GM03348 (cell line): ENCODE results near the gene MED23.
"Not testable (repeated sequence)": the region's sequence is repeated elsewhere in the genome, so short reads cannot be mapped to it uniquely, and the experiment has no call there.

Source experiments
- DNase-seq: peaks from one replicate; pipeline ENCODE4 v3.0.0; 2012; ENCODE audit warnings: low spot score

MED23 gene

GRCh38 chr6:131572686-131573415 lies 55.2 kb downstream of the MED23 start, which contains the start of gene ARG1:
TSS of gene ARG1 (plus strand) at chr6:131573226. CDS start at chr6:131573283, 57 bp downstream.
- DNase-seq = no peak

- no peak for DNase-seq
Measured at GRCh38 chr6:131568726-131569125, 59.3 kb downstream of the MED23 start.

- no peak for DNase-seq
Measured at GRCh38 chr6:131565056-131565455, 63.0 kb downstream of the MED23 start.

GRCh38 chr6:131561925-131562707 lies 65.9 kb downstream of the MED23 start:
- DNase-seq = no peak

GRCh38 chr6:131558922-131559321 lies 69.1 kb downstream of the MED23 start:
- no peak for DNase-seq

- no peak for DNase-seq
Measured at GRCh38 chr6:131555992-131556391, 72.0 kb downstream of the MED23 start.

- no peak for DNase-seq
Measured at GRCh38 chr6:131552572-131552971, 75.5 kb downstream of the MED23 start.

GRCh38 chr6:131551902-131552301 lies 76.1 kb downstream of the MED23 start:
- DNase-seq = no peak

- no peak for DNase-seq
Measured at GRCh38 chr6:131549811-131550210, 78.2 kb downstream of the MED23 start.

- DNase-seq = no peak
Measured at GRCh38 chr6:131548441-131548840, 79.6 kb downstream of the MED23 start.

GRCh38 chr6:131547488-131547887 lies 80.6 kb downstream of the MED23 start:
- no peak for DNase-seq

- no peak for DNase-seq
Measured at GRCh38 chr6:131545317-131545716, 82.7 kb downstream of the MED23 start.

- DNase-seq = not testable (repeated sequence)
Measured at GRCh38 chr6:131538615-131539014, 89.4 kb downstream of the MED23 start.

GRCh38 chr6:131532580-131533039 lies 95.4 kb downstream of the MED23 start:
- no peak for DNase-seq

- not testable (repeated sequence) for DNase-seq
Measured at GRCh38 chr6:131531681-131532080, 96.4 kb downstream of the MED23 start.

GRCh38 chr6:131530936-131531335 lies 97.1 kb downstream of the MED23 start:
- DNase-seq = not testable (repeated sequence)

- DNase-seq = no peak
Measured at GRCh38 chr6:131524695-131525336, 103.2 kb downstream of the MED23 start.

GRCh38 chr6:131523988-131524673 lies 103.9 kb downstream of the MED23 start:
- no peak for DNase-seq
